ENCODE measurements around the gene ARHGEF18.

ARHGEF18 gene

DNA sequence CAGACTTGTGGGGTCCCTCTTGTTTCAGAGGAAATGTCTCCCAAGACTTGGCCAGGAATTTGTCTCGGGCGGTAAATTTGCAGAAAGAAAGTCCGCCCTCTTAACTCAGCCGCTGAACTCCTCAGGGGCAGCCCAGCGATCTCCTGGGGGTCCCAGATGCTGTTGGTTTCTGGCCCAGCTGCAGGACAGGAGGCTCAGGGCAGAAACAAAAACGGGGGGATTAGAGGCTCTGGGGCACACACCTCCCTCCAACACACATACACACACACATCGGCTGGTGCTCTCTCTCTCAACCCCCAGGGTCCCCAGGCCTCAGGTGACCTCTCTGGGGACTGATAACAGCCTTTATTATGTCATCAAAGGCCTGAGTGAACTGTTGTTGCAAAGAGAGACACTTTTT lies 7.1 kb downstream of the ARHGEF18 start:
- H4K91ac ChIP-seq (ENCODE audit: low read length) = no peak overlapping the region
- peaks cover 6% of the 10 kb centered on the region for H3K9me3 ChIP-seq (ENCODE audit: control insufficient read depth, low read length)
- DNase-seq = no peak
- H2BK12ac ChIP-seq (ENCODE audit: low read length in 2 of 2) = peak overlapping the region in 1 of 2 experiments; percentile 1
- no peak overlapping the region for H3K14ac ChIP-seq (ENCODE audit: low read length in 2 of 2)
- no peak overlapping the region for H2BK15ac ChIP-seq (ENCODE audit: low read depth, poor library complexity, severe bottlenecking)
- peak overlapping the region in 1 of 2 experiments; percentile 73 for H3K4me3 ChIP-seq (ENCODE audit: insufficient read depth in 1 of 2, low read depth in 1 of 2, low read length in 2 of 2)
- peaks cover 7 to 21% of the 10 kb centered on the region in 2 experiments for H3K27me3 ChIP-seq (ENCODE audit: control insufficient read depth in 1 of 2, insufficient read depth in 1 of 2, low read length in 2 of 2)
- 93% methylated on average over 5 of the region's 7 CpGs for WGBS
- H3K4ac ChIP-seq (ENCODE audit: low read depth in 1 of 2, low read length in 2 of 2) = no peak overlapping the region
- H3K27ac ChIP-seq (ENCODE audit: low read length, poor library complexity, severe bottlenecking) = no peak overlapping the region
- no peak overlapping the region for H2AK5ac ChIP-seq (ENCODE audit: low read length, severe bottlenecking)
- H3K79me1 ChIP-seq (replicated peaks; ENCODE audit: low read length, poor library complexity, severe bottlenecking) = no peaks in the 10 kb centered on the region
- no peak overlapping the region for H2BK5ac ChIP-seq (ENCODE audit: low read depth, low read length, poor library complexity, severe bottlenecking)
- no peak overlapping the region for H3K4me2 ChIP-seq (ENCODE audit: low read length, poor library complexity, severe bottlenecking)
- peak overlapping the region; percentile 46 for H2BK120ac ChIP-seq (ENCODE audit: low read depth, low read length)
- no peak overlapping the region for H3K23ac ChIP-seq (ENCODE audit: low read length in 2 of 2)
- H3K18ac ChIP-seq (ENCODE audit: low read depth in 1 of 2, low read length in 2 of 2) = no peak overlapping the region
- no peaks in the 10 kb centered on the region for H3K36me3 ChIP-seq (ENCODE audit: control insufficient read depth in 1 of 2, insufficient read depth in 2 of 2, low read depth in 1 of 2, low read length in 2 of 2)
- no peak overlapping the region for H4K8ac ChIP-seq (ENCODE audit: low read length)
- no peaks in the 10 kb centered on the region for H3K4me1 ChIP-seq (ENCODE audit: control insufficient read depth, insufficient read depth, low read depth, low read length)
- peak overlapping the region; percentile 67 for H3K9ac ChIP-seq (ENCODE audit: low read length)
- no peak overlapping the region for H2AFZ ChIP-seq (ENCODE audit: low read depth, low read length)

DNA sequence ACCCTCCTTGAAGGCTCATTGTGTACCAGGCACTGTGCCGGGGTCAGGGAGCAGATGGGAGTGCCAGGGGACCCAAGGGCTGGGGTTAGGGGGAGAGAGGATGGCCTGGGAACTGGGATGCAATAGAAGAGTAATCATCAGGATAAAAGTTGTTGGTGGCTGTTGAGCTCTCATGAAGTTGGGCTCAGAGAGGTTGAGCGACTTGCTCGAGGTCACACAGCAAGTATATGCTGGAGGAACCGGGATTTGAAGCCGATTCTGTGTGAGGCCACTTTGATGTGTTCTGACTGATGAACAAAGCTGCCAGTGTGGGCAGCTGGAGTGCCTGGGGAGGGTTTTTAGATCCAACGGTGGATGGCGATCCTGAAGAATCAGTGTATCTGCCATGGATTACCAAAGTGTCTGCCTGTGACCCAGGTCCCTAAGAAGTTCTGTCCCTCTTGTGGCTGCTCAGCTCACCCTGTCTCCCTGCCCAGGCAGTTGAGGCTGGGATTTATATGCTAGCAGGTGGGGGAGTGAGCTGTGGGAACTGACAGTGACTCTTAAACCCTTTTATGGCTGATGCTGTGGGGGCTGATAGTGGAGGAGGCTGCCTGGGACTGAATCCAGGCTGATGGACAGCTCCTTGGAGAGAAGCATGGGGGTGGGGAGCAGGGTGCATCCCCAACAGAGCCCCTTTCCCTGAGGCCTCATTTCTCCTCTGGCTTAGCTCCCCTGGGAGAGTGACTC lies 8.3 kb downstream of the ARHGEF18 start:
- Histone ChIP-seq H3K27ac (ENCODE audit: low read length, poor library complexity, severe bottlenecking) (no peak overlapping the region), H2BK12ac (ENCODE audit: low read length in 2 of 2) (no peak overlapping the region), H4K91ac (ENCODE audit: low read length) (no peak overlapping the region), H2BK120ac (ENCODE audit: low read depth, low read length) (no peak overlapping the region), H3K4me2 (ENCODE audit: low read length, poor library complexity, severe bottlenecking) (no peak overlapping the region), H3K4me1 (ENCODE audit: control insufficient read depth, insufficient read depth, low read depth, low read length) (no peaks in the 10 kb centered on the region), H2BK5ac (ENCODE audit: low read depth, low read length, poor library complexity, severe bottlenecking) (no peak overlapping the region), H3K4me3 (ENCODE audit: insufficient read depth in 1 of 2, low read depth in 1 of 2, low read length in 2 of 2) (peak overlapping the region in 1 of 2 experiments; percentile 14), H3K9ac (ENCODE audit: low read length) (no peak overlapping the region), H3K9me3 (ENCODE audit: control insufficient read depth, low read length) (peaks cover 2% of the 10 kb centered on the region), H4K8ac (ENCODE audit: low read length) (no peak overlapping the region), H3K27me3 (ENCODE audit: control insufficient read depth in 1 of 2, insufficient read depth in 1 of 2, low read length in 2 of 2) (peaks cover 7 to 21% of the 10 kb centered on the region in 2 experiments), H3K14ac (ENCODE audit: low read length in 2 of 2) (no peak overlapping the region), H3K36me3 (ENCODE audit: control insufficient read depth in 1 of 2, insufficient read depth in 2 of 2, low read depth in 1 of 2, low read length in 2 of 2) (no peaks in the 10 kb centered on the region), H2BK15ac (ENCODE audit: low read depth, poor library complexity, severe bottlenecking) (no peak overlapping the region), H3K4ac (ENCODE audit: low read depth in 1 of 2, low read length in 2 of 2) (no peak overlapping the region), H3K18ac (ENCODE audit: low read depth in 1 of 2, low read length in 2 of 2) (no peak overlapping the region), H3K23ac (ENCODE audit: low read length in 2 of 2) (no peak overlapping the region), H2AK5ac (ENCODE audit: low read length, severe bottlenecking) (no peak overlapping the region), H3K79me1 (replicated peaks; ENCODE audit: low read length, poor library complexity, severe bottlenecking) (no peaks in the 10 kb centered on the region), H2AFZ (ENCODE audit: low read depth, low read length) (no peak overlapping the region)
- WGBS = 96% methylated on average over 7 of the region's 7 CpGs
- no peak for DNase-seq

DNA sequence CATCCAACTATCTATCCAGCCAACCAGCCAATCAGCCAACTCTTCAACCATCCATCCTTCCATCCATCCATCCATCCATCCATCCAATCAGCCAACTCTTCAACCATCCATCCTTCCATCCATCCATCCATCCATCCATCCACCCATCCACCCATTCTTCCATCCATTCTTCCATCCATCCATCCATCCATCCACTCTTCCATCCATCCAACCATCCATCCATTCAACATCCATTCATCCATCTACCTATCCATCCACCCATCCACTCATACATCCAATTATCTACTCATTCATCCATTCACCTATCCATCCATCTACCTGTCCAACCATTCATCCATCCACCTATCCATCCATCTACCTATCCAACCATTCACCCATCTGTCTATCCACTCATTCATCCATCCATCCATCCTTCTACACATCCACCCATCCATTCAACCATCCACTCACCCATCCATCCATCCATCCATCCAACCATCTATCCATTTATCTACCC lies 9.4 kb downstream of the ARHGEF18 start:
- no peak overlapping the region for H4K8ac ChIP-seq (ENCODE audit: low read length)
- H3K4me1 ChIP-seq (ENCODE audit: control insufficient read depth, insufficient read depth, low read depth, low read length) = no peaks in the 10 kb centered on the region
- H2BK5ac ChIP-seq (ENCODE audit: low read depth, low read length, poor library complexity, severe bottlenecking) = no peak overlapping the region
- H2BK12ac ChIP-seq (ENCODE audit: low read length in 2 of 2) = no peak overlapping the region
- no peak overlapping the region for H3K9ac ChIP-seq (ENCODE audit: low read length)
- peaks cover 7 to 29% of the 10 kb centered on the region in 2 experiments for H3K27me3 ChIP-seq (ENCODE audit: control insufficient read depth in 1 of 2, insufficient read depth in 1 of 2, low read length in 2 of 2)
- no peak overlapping the region for H2BK15ac ChIP-seq (ENCODE audit: low read depth, poor library complexity, severe bottlenecking)
- H3K4ac ChIP-seq (ENCODE audit: low read depth in 1 of 2, low read length in 2 of 2) = no peak overlapping the region
- no peak overlapping the region for H2BK120ac ChIP-seq (ENCODE audit: low read depth, low read length)
- H3K14ac ChIP-seq (ENCODE audit: low read length in 2 of 2) = no peak overlapping the region
- no peak overlapping the region for H3K18ac ChIP-seq (ENCODE audit: low read depth in 1 of 2, low read length in 2 of 2)
- H3K4me2 ChIP-seq (ENCODE audit: low read length, poor library complexity, severe bottlenecking) = no peak overlapping the region
- no peaks in the 10 kb centered on the region for H3K9me3 ChIP-seq (ENCODE audit: control insufficient read depth, low read length)
- DNase-seq = no peak
- H3K27ac ChIP-seq (ENCODE audit: low read length, poor library complexity, severe bottlenecking) = no peak overlapping the region
- no peak overlapping the region for H3K4me3 ChIP-seq (ENCODE audit: insufficient read depth in 1 of 2, low read depth in 1 of 2, low read length in 2 of 2)
- no peak overlapping the region for H4K91ac ChIP-seq (ENCODE audit: low read length)
- no peak overlapping the region for H3K23ac ChIP-seq (ENCODE audit: low read length in 2 of 2)
- H2AK5ac ChIP-seq (ENCODE audit: low read length, severe bottlenecking) = no peak overlapping the region
- no peaks in the 10 kb centered on the region for H3K36me3 ChIP-seq (ENCODE audit: control insufficient read depth in 1 of 2, insufficient read depth in 2 of 2, low read depth in 1 of 2, low read length in 2 of 2)
- H3K79me1 ChIP-seq (replicated peaks; ENCODE audit: low read length, poor library complexity, severe bottlenecking) = no peaks in the 10 kb centered on the region
- no peak overlapping the region for H2AFZ ChIP-seq (ENCODE audit: low read depth, low read length)

DNA sequence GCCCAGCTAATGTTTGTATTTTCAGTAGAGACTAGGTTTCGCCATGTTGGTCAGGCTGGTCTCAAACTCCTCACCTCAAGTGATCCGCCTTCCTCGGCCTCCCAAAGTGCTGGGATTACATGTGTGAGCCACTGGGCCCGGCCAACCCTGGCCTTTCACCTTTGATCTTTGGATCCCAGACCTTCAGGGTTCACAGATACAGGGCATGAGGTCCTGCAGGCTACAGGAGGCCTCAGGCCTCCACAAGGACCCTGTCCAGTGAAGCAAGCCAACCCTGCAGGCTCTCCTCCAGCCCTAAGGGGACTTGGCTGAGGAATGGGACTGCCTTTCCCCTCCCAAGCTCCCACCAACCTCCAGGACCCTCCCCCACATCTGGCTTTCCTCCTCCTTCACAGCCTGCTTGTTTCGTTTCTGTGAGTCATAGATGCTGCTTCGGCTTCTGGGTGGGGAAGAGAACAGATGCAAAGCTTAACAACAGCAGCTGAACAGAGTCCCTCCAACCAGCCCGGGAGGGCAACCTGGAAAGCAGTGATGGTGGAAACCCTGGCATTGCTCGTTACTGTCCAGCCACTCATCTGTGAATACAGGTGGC lies 11.8 kb downstream of the ARHGEF18 start:
- H2BK120ac ChIP-seq (ENCODE audit: low read depth, low read length) = no peak overlapping the region
- H3K36me3 ChIP-seq (ENCODE audit: control insufficient read depth in 1 of 2, insufficient read depth in 2 of 2, low read depth in 1 of 2, low read length in 2 of 2) = peaks cover 0 to 6% of the 10 kb centered on the region in 2 experiments
- no peaks in the 10 kb centered on the region for H3K79me1 ChIP-seq (replicated peaks; ENCODE audit: low read length, poor library complexity, severe bottlenecking)
- H3K9ac ChIP-seq (ENCODE audit: low read length) = no peak overlapping the region
- 63% methylated on average over 8 of the region's 8 CpGs for WGBS
- no peak overlapping the region for H2AFZ ChIP-seq (ENCODE audit: low read depth, low read length)
- no peak overlapping the region for H3K4me3 ChIP-seq (ENCODE audit: insufficient read depth in 1 of 2, low read depth in 1 of 2, low read length in 2 of 2)
- H2BK15ac ChIP-seq (ENCODE audit: low read depth, poor library complexity, severe bottlenecking) = no peak overlapping the region
- no peak overlapping the region for H3K4me2 ChIP-seq (ENCODE audit: low read length, poor library complexity, severe bottlenecking)
- no peak overlapping the region for H2BK5ac ChIP-seq (ENCODE audit: low read depth, low read length, poor library complexity, severe bottlenecking)
- H3K9me3 ChIP-seq (ENCODE audit: control insufficient read depth, low read length) = no peaks in the 10 kb centered on the region
- no peak overlapping the region for H3K27ac ChIP-seq (ENCODE audit: low read length, poor library complexity, severe bottlenecking)
- H2BK12ac ChIP-seq (ENCODE audit: low read length in 2 of 2) = no peak overlapping the region
- H3K14ac ChIP-seq (ENCODE audit: low read length in 2 of 2) = no peak overlapping the region
- no peaks in the 10 kb centered on the region for H3K4me1 ChIP-seq (ENCODE audit: control insufficient read depth, insufficient read depth, low read depth, low read length)
- H3K18ac ChIP-seq (ENCODE audit: low read depth in 1 of 2, low read length in 2 of 2) = no peak overlapping the region
- peaks cover 7 to 38% of the 10 kb centered on the region in 2 experiments for H3K27me3 ChIP-seq (ENCODE audit: control insufficient read depth in 1 of 2, insufficient read depth in 1 of 2, low read length in 2 of 2)
- H3K4ac ChIP-seq (ENCODE audit: low read depth in 1 of 2, low read length in 2 of 2) = no peak overlapping the region
- H3K23ac ChIP-seq (ENCODE audit: low read length in 2 of 2) = no peak overlapping the region
- peak overlapping the region; percentile 19 for H4K8ac ChIP-seq (ENCODE audit: low read length)
- H4K91ac ChIP-seq (ENCODE audit: low read length) = no peak overlapping the region
- H2AK5ac ChIP-seq (ENCODE audit: low read length, severe bottlenecking) = no peak overlapping the region
- peak; percentile 39 for DNase-seq

All from mesenchymal stem cell (in vitro differentiated cells and primary cell).